Measurements from ENCODE around the gene DCAF5.

GRCh38 chr14:69133206-69134125 is 19.5 kb downstream of the DCAF5 start:
- TF ChIP-seq CTCF (IDR thresholded peaks at IDR 0.05; ENCODE audit: low read depth, low read length) (no peak), EZH2phosphoT487 (IDR thresholded peaks at IDR 0.05; ENCODE audit: low read depth) (no peak)
